Nephron (organoid): ENCODE measurements around the gene PPP1R3D.

Experiments
- H3K27ac Mint-ChIP-seq, 3 experiments: 2 replicates each; pipeline ENCODE4 v1.8.0; 2020; ENCODE audit warnings: mixed read lengths in 3 of 3, mild to moderate bottlenecking in 2 of 3, moderate library complexity in 1 of 3
- H3K27me3 Mint-ChIP-seq: 2 replicates; pipeline ENCODE4 v1.8.0; 2021; ENCODE audit warnings: low read depth, mild to moderate bottlenecking, moderate library complexity, mixed read lengths
- H3K36me3 Mint-ChIP-seq: 2 replicates; pipeline ENCODE4 v1.8.0; 2020; ENCODE audit warnings: low read depth, mixed read lengths
- H3K4me1 Mint-ChIP-seq: 2 replicates; pipeline ENCODE4 v1.8.0; 2020; ENCODE audit warnings: mixed read lengths
- H3K4me3 Mint-ChIP-seq, 3 experiments: 2 replicates each; pipeline ENCODE4 v1.8.0; 2020; ENCODE audit warnings: mild to moderate bottlenecking in 3 of 3, mixed read lengths in 3 of 3, moderate library complexity in 2 of 3
- H3K9me3 Mint-ChIP-seq: 2 replicates; pipeline ENCODE4 v1.8.0; 2020; ENCODE audit warnings: mixed read lengths
- TF ChIP-seq, protein P1 (sequence below), 3 experiments: fragments of 200-600 bp; sonication (generic); IDR thresholded peaks; one replicate each; pipeline ENCODE4 v1.5.0; 2021; ENCODE audit warnings: antibody characterized with exemption in 3 of 3; ENCODE audit not compliant: unreplicated experiment in 3 of 3

Gene PPP1R3D

DNA sequence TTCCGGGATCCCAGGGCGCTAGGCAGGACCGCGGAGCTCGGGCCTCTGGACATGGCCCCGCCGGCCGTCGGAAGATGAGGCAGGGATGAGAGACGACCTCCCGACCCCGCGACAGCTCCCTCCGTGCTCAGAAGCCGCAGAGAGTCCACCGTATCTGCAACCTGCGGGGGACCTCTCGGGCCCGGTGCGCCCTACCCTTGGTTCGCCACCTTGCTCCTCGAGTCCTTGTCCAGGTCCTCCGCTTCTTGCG lies 301 bp downstream of the PPP1R3D start:
- peak overlapping the region; percentile 97 to 100 (median 100) for H3K27ac Mint-ChIP-seq
- peaks cover 14% of the 10 kb centered on the region for H3K36me3 Mint-ChIP-seq
- H3K9me3 Mint-ChIP-seq: no peaks in the 10 kb centered on the region
- TF ChIP-seq, protein P1, sequence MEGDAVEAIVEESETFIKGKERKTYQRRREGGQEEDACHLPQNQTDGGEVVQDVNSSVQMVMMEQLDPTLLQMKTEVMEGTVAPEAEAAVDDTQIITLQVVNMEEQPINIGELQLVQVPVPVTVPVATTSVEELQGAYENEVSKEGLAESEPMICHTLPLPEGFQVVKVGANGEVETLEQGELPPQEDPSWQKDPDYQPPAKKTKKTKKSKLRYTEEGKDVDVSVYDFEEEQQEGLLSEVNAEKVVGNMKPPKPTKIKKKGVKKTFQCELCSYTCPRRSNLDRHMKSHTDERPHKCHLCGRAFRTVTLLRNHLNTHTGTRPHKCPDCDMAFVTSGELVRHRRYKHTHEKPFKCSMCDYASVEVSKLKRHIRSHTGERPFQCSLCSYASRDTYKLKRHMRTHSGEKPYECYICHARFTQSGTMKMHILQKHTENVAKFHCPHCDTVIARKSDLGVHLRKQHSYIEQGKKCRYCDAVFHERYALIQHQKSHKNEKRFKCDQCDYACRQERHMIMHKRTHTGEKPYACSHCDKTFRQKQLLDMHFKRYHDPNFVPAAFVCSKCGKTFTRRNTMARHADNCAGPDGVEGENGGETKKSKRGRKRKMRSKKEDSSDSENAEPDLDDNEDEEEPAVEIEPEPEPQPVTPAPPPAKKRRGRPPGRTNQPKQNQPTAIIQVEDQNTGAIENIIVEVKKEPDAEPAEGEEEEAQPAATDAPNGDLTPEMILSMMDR (IDR thresholded peaks at IDR 0.05; ENCODE audit: unreplicated experiment in 3 of 3): no peak
- peaks cover 17% of the 10 kb centered on the region for H3K27me3 Mint-ChIP-seq
- H3K4me1 Mint-ChIP-seq: peaks cover 53% of the 10 kb centered on the region
- H3K4me3 Mint-ChIP-seq: peak overlapping the region; percentile 94 to 98 (median 97)

DNA sequence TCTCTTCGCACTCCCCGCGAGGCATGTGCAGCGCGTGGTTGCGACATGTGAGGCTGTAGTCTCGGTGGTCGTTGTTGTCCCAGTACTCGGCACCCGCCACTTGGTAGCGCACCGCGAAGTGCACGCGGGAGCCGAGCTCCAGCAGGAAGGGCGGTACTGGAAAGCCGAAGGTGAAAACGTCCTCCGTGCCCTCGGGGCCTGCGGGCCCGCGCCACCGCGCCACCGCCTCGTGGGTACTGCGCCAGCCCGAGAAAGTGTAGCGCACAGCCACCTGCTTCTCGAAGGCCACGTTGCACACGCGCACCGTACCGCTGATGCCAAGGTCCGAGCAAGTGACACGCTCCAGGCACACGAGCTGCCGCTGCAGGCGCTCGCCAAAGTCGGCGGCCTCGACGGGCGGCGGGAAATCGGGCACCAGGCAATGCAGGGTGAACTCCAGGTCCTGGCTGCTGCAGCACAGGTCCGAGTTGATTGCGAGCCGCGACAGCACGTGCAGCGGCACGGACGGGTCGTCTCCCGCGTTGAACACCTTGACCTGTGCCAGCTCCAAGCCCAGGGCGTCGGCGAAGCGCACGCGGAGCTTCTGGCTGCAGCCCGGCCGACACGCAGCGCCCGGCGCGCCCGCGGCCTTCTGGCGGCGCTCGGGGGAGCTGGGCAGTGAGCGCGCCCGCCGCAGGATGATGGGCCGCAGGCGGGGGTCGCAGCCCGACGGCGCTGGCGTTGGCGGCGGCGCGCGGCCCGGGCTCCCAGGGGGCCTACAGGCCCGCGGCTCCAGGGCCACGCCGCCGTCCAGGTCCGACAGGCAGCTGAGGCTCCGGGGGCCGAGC lies 840 bp downstream of the PPP1R3D start:
- peaks cover 48% of the 10 kb centered on the region for H3K4me1 Mint-ChIP-seq
- peaks cover 8% of the 10 kb centered on the region for H3K36me3 Mint-ChIP-seq
- peaks cover 14% of the 10 kb centered on the region for H3K27me3 Mint-ChIP-seq
- TF ChIP-seq, protein P1 (IDR thresholded peaks at IDR 0.05; ENCODE audit: unreplicated experiment in 3 of 3): no peak
- H3K27ac Mint-ChIP-seq: peak overlapping the region; percentile 92 to 97 (median 94)
- peak overlapping the region; percentile 94 to 98 (median 97) for H3K4me3 Mint-ChIP-seq
- H3K9me3 Mint-ChIP-seq: no peaks in the 10 kb centered on the region

DNA sequence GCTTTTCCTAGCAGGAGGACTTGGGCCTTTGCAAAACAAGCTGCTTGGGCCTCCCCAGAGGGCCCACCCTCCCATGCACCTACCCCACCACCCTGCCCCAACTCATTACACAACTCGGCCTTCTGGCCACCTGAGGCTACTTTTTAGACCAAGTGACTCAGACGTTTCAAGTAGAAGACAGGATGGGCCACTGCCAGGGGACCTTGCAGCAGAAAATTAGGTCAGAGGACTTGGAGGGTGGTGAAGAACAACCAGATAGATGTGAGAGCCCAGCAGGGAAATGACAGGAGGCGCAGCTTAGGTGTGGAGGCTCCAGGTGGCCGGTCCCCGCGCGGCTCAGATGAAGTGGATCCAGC lies 1.4 kb downstream of the PPP1R3D start:
- Mint-ChIP-seq H3K4me1 (peaks cover 42% of the 10 kb centered on the region), H3K27ac (peak overlapping the region; percentile 49 to 94 (median 92)), H3K27me3 (peaks cover 13% of the 10 kb centered on the region), H3K36me3 (peaks cover 3% of the 10 kb centered on the region), H3K4me3 (peak overlapping the region; percentile 89 to 93 (median 93)), H3K9me3 (no peaks in the 10 kb centered on the region)
- TF ChIP-seq, protein P1 (IDR thresholded peaks at IDR 0.05; ENCODE audit: unreplicated experiment in 3 of 3): no peak

DNA sequence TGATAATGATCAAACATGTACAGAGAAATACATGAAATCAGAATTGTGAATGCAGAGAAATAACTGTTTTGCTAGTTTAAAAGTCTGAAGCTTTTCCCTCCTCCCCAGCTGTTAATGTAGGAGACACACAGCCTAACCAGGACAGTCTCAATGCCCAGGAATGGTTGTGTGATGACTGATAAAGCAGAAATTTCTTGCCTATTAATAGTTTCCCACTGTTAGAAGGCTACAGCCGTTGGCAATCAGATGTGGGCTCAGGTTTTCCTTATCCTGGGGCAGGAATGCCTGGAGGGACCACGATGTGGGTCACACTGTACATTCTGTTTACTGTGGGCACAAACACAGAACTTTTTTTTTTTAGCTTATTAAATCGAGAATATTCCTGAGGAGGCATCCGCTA lies 1.9 kb downstream of the PPP1R3D start:
- Mint-ChIP-seq H3K36me3 (peaks cover 3% of the 10 kb centered on the region), H3K9me3 (no peaks in the 10 kb centered on the region), H3K4me3 (peak overlapping the region; percentile 89 to 93 (median 93)), H3K27ac (peak overlapping the region; percentile 49 to 94 (median 92)), H3K27me3 (peaks cover 13% of the 10 kb centered on the region), H3K4me1 (peaks cover 41% of the 10 kb centered on the region)
- TF ChIP-seq, protein P1 (IDR thresholded peaks at IDR 0.05; ENCODE audit: unreplicated experiment in 3 of 3): no peak

DNA sequence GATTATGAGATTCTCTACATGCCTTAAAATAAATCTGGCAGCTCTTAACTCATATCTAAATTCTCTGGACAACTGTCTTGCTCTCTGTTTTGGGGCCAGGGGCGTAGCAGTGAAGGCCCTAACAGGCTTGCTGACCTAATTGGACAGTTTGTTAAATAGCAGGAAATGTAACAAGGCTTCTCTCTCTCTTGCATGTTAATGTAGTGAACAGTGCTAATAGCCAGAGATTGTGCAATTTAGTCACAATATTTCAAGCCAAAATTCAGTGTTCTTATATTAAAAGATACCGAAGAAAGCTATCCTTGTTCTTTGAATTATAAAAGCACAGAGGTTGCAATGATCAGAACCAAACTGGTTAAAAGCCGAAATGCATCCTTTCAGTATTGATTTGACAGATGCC lies 3.0 kb downstream of the PPP1R3D start:
- peak overlapping the region in 2 of 3 experiments; percentile 16 to 52 for H3K4me3 Mint-ChIP-seq
- H3K4me1 Mint-ChIP-seq: peaks cover 39% of the 10 kb centered on the region
- peaks cover 13% of the 10 kb centered on the region for H3K27me3 Mint-ChIP-seq
- H3K27ac Mint-ChIP-seq: peak overlapping the region in 1 of 3 experiments; percentile 24
- H3K36me3 Mint-ChIP-seq: no peaks in the 10 kb centered on the region
- TF ChIP-seq, protein P1 (IDR thresholded peaks at IDR 0.05; ENCODE audit: unreplicated experiment in 3 of 3): no peak
- H3K9me3 Mint-ChIP-seq: no peaks in the 10 kb centered on the region

DNA sequence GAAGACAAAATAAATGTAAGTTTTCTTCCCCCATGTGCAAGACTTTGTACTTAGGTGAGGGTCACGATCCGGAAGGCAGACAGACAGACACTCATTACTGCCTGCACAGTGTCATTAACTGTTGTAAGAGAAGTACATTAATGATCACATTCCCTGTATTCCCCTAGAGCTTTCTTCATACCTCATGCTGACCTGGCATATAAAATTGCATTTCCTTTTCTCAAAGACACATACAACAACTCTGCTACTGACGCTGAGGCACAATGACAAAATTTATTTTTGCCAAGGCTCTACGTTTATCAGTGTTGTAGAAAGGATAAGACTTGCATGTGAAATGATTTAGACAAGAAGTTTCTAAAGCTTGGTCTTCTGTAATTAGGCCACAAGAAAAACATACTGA lies 3.7 kb downstream of the PPP1R3D start:
- TF ChIP-seq, protein P1 (IDR thresholded peaks at IDR 0.05; ENCODE audit: unreplicated experiment in 3 of 3): no peak
- H3K9me3 Mint-ChIP-seq: no peaks in the 10 kb centered on the region
- H3K4me1 Mint-ChIP-seq: peaks cover 38% of the 10 kb centered on the region
- H3K27me3 Mint-ChIP-seq: peaks cover 19% of the 10 kb centered on the region
- no peaks in the 10 kb centered on the region for H3K36me3 Mint-ChIP-seq
- no peak overlapping the region for H3K27ac Mint-ChIP-seq
- no peak overlapping the region for H3K4me3 Mint-ChIP-seq
